Glomerular visceral epithelial cell (primary cell): ENCODE measurements around the gene GPD1L.
"Not testable (repeated sequence)": the region's sequence is repeated elsewhere in the genome, so short reads cannot be mapped to it uniquely, and the experiment has no call there.

Experiments
- DNase-seq: peaks from one replicate; pipeline ENCODE4 v3.0.0-alpha.2; 2016; ENCODE audit errors: extremely low spot score

Gene GPD1L

GRCh38 chr3:32106132-32106928 is at the start of gene GPD1L:
Gene GPD1L, plus strand, starts transcription at chr3:32106620. Its CDS starts 92 bp downstream, at chr3:32106712.
- peak; percentile 93 for DNase-seq

- not testable (repeated sequence) for DNase-seq
These were observed 48.0 kb upstream of the GPD1L start for GRCh38 chr3:32058465-32058864.

- DNase-seq: no peak
These were observed 43.4 kb upstream of the GPD1L start for GRCh38 chr3:32062950-32063582.

DNA sequence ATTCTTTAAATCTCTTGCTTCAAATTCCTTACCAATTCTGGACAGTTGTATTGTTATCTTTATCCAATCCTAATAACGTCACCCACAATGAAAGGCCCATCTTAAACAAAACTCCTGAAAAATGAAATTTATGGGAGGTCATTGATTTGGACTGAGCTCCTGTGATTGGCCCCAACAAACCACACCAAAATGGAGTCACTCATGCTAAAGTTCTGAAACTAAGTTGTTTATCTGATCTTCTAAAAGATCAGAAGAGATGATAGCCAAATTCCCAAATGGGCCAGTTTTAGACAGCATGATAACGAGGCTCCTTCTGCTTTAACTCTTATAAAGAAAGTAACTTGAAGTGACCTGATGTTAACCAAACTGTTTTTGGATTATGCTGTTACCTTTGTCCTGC is 39.7 kb upstream of the GPD1L start:
- DNase-seq: no peak

GRCh38 chr3:32074194-32074593 is 32.2 kb upstream of the GPD1L start:
- DNase-seq: not testable (repeated sequence)

- DNase-seq: no peak
These were observed 29.9 kb upstream of the GPD1L start for GRCh38 chr3:32076566-32076965.

- DNase-seq: no peak
These were observed 28.9 kb upstream of the GPD1L start for GRCh38 chr3:32077260-32078084.

DNA sequence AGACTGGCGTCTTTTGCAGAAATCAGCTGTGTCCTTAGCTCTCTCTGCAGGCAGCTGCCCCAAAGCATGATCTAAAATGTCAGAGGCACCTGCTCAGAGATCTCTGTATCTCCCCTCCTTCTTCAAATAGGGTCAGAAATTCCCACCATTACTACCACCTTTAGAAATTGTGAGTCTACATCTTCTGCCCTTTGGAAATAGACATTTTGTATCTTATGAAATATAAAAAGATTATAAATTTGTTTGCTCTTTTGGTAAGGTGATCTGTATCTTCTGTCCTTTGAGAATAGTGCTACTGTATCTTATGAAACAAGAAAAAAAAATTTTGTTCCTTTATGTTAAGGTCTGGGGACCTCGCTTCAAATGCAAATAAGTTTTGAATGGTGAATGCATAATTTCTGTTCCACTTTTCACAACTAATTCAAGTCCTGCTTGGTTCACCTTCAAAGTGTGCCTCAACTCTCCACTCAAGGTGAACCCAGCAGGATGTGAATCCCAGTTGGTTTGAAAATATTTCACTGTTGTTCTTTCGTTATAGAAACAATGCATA is 28.3 kb upstream of the GPD1L start:
- no peak for DNase-seq

DNA sequence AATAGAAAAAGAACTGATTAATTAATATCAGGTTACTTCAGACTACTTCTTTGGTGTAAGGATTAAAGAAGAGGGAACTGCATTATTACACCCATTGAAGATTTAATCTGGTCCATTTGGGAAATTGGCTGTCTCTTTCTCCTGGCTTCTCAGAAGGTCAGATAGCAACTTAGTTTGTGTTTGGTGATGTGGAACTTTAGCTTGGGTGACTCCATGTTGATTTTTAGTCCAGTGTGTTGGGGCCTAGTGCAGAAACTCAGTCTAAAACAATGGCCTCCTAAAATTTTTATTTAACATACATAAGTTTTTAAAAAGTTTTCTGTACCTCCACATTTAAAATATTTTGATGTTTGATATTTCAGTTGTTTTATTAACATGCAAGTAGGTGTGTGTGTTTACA is 27.6 kb upstream of the GPD1L start:
- DNase-seq: no peak

GRCh38 chr3:32082721-32083120 is 23.7 kb upstream of the GPD1L start:
- DNase-seq: no peak

- no peak for DNase-seq
These were observed 22.6 kb upstream of the GPD1L start for GRCh38 chr3:32083702-32084270.

DNA sequence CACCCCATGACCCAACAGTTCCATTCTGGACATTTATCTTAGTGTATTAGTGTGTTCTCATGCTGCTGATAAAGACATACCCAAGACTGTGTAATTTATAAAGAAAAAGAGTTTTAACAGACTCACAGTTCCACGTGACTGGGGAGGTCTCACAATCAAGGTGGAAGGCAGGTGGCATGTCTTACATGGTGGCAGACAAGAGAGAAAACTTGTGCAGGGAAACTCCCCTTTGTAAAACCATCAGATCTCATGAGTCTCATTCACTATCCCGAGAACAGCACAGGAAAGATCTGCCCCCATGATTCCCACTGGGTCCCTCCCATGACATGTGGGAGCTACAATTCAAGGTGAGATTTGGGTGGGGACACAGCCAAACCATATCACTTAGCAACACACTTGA is 21.6 kb upstream of the GPD1L start:
- DNase-seq: no peak

GRCh38 chr3:32086464-32086863 is 20.0 kb upstream of the GPD1L start:
- no peak for DNase-seq

DNA sequence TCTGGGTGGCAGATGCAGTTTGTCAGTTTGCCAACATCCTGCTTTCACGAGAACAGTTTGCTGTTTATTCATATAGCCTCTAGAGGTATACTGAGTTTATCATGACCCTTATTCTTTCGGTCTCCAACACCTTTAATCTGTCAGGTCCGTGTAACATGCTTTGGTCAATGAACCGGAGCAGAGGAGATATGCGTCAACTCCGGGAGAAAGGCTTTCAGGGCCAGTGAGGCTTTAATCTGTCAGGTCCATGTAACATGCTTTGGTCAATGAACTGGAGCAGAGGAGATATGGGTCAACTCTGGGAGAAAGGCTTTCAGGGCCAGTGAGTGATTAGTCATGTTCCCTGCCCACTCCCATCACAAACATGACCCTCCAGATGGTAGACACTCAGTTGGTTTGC is 16.9 kb upstream of the GPD1L start:
- DNase-seq: no peak

DNA sequence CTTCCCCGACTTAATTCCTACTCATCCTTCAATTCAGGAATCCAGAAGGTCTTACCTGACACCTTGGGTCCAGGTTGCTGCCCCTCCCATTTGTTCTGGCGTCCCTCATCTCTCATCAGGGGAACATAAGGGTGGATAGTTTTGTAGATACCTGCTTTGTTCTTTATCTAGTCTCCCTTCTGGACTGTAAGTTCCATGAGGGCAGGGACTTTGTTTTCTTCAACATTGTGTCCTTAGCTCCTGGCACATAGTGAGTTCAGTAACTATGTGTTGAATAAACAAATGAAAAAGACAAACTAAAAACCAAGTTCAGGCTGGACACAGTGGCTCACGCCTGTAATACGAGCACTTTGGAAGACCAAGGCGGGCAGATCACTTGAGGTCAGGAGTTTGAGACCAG is 13.2 kb upstream of the GPD1L start:
- DNase-seq: no peak

DNA sequence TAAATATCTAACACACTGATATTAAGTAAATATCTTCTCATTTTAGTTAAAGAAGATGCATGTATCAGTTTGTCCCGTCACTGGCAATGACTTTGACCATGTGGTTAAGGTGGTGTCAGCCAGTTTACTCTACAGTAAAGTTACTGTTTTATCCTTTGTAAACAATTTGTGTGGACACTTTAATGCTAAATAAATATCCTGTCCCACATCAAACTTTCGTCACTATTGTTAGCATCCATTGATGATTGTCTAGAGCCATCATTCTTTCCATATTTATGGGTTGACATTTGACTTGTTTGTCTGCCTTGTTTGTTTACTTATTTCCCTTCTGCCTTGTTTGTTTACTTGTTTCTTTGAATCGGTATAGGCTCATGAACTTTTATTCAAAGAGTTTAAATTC is 11.0 kb upstream of the GPD1L start:
- DNase-seq: no peak

DNA sequence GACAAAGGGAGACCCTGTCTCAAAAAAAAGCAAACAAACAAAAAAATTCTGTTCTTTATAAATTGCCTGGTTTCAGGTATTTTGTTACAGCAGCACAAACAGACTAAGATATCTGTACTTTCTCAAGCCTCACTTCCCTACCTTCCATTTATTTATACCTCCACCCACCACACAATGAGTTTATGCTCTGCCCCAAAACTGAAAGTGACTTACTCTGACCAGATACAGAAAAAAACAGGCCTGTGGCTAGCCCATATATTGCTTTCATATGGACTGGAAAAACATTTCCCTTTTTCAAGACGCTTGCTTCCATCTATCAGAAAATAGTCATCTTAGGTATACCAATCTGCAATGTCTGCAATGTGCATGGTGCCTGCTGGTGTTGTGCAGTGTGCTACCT is 8.7 kb upstream of the GPD1L start:
- no peak for DNase-seq

- DNase-seq: no peak
These were observed 7.9 kb upstream of the GPD1L start for GRCh38 chr3:32098528-32098927.

DNA sequence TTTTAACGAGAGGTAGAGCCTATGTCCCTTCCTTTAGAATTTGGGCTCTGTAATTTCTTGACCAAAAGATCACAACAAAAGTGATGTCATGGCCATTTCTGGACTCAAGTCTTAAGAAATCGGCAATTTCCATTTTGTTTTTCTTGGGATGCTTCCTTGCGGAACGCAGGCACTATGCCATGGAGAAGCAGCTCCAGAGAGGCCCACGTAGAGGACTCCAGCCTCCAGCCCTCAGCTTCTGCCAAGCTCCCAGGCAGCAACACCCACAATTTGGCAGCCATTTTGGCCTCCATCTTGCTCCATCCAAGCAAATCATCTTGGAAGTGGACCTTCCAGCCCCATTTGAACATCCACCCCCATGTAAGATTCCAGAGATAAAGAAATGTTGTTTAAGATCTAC is 6.0 kb upstream of the GPD1L start:
- no peak for DNase-seq

- no peak for DNase-seq
These were observed 4.1 kb upstream of the GPD1L start for GRCh38 chr3:32102289-32102688.

DNA sequence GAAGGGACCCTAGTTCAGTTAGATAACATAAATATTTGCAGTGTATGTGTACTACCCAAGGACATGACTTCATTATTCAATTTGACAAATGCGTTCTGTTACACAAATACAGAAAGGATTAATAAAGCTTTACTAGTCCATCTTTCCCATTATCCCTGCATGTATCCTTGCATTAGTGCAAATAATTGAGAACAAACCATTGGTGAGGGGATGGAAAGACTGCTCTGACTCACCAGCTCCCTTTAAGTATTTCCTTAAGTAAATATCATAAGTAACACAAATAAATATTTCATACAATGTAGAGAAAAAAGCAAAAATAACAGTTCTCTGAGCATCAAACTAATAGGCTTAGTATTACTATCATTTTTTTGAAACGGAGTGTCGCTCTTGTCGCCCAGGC is 1.9 kb upstream of the GPD1L start:
- DNase-seq: no peak
